AG10803 (cell line): ENCODE results near the gene NONO.

Experiments used
- DNase-seq: peaks from one replicate; pipeline ENCODE4 v3.0.0; 2010; ENCODE audit warnings: low read depth
- H3K4me3 ChIP-seq: 2 replicates; pipeline ENCODE4 v1.5.1; 2011; ENCODE audit warnings: mild to moderate bottlenecking, low read length, control low read depth
- CTCF ChIP-seq: conservative IDR thresholded peaks from 2 replicates; pipeline ENCODE4 v1.5.1; 2011; ENCODE audit warnings: mild to moderate bottlenecking, low read length, control low read depth, inconsistent platforms

Gene NONO

GRCh38 chrX:71245159-71245558 lies 38.3 kb upstream of the NONO start:
- H3K4me3 ChIP-seq, result no peak overlapping the region
- no peak for DNase-seq
- TF ChIP-seq CTCF, result no peak

GRCh38 chrX:71250841-71251240 lies 32.6 kb upstream of the NONO start:
- DNase-seq, result no peak
- no peak overlapping the region for H3K4me3 ChIP-seq
- TF ChIP-seq CTCF, result no peak

- TF ChIP-seq CTCF, result no peak
- no peak for DNase-seq
- no peak overlapping the region for H3K4me3 ChIP-seq
These were observed 31.9 kb upstream of the NONO start for GRCh38 chrX:71251466-71251973.

GRCh38 chrX:71252221-71252620 lies 31.2 kb upstream of the NONO start:
- peak overlapping the region; percentile 77 for H3K4me3 ChIP-seq
- no peak for TF ChIP-seq CTCF
- no peak for DNase-seq

- H3K4me3 ChIP-seq, result peak overlapping the region; percentile 77
- DNase-seq, result peak; percentile 32
- peak; percentile 57 for TF ChIP-seq CTCF
These were observed 30.0 kb upstream of the NONO start for GRCh38 chrX:71253253-71254091.

GRCh38 chrX:71254092-71254963 lies 29.1 kb upstream of the NONO start, which contains the start of gene ZMYM3:
Gene ZMYM3, minus strand, starts transcription at chrX:71254140. Its CDS starts 885 bp downstream, at chrX:71253255.
- no peak for TF ChIP-seq CTCF
- peak; percentile 80 for DNase-seq
- H3K4me3 ChIP-seq, result peak within 1 kb of the TSS; percentile 77
